ENCODE measurements around the gene MOSPD3.
"Not testable (repeated sequence)": the region's sequence is repeated elsewhere in the genome, so short reads cannot be mapped to it uniquely, and the experiment has no call there.

The MOSPD3 gene

GRCh38 chr7:100655908-100656674 is 43.8 kb downstream of the MOSPD3 start, which contains the start of gene ACTL6B:
Gene ACTL6B (minus strand): TSS chr7:100656448. CDS start chr7:100656354, 94 bp downstream.
- no peak within 1 kb of the TSS for H3K27ac ChIP-seq
- H3K4me3 ChIP-seq: peak within 1 kb of the TSS; percentile 34
- no peak for DNase-seq (ENCODE audit: low spot score)
- TF ChIP-seq CTCF (IDR thresholded peaks at IDR 0.05): no peak

- H3K27ac ChIP-seq; H3K4me3 ChIP-seq; DNase-seq (ENCODE audit: low spot score): not testable (repeated sequence)
These were observed 49.9 kb downstream of the MOSPD3 start for GRCh38 chr7:100662194-100662776.

All from coronary artery (tissue), 2 donors.